ENCODE results near the gene INPP5A.

Gene INPP5A

GRCh38 chr10:132526676-132527075, 10.9 kb upstream of the INPP5A start:
- Histone ChIP-seq H3K27me3 (ENCODE audit: insufficient read depth, poor library complexity, severe bottlenecking) (no peaks in the 10 kb centered on the region), H3K4me3 (replicated peaks; ENCODE audit: insufficient read depth, low read length) (no peak overlapping the region), H3K27ac (replicated peaks) (no peak overlapping the region)
- TF ChIP-seq SPI1 (IDR thresholded peaks at IDR 0.05; ENCODE audit: borderline replicate concordance, low read depth) (no peak), POLR2AphosphoS5 (IDR thresholded peaks at IDR 0.05; ENCODE audit: low read depth) (no peak), GABPA (IDR thresholded peaks at IDR 0.05; ENCODE audit: low read depth) (no peak)
- TF ChIP-seq, protein P1, sequence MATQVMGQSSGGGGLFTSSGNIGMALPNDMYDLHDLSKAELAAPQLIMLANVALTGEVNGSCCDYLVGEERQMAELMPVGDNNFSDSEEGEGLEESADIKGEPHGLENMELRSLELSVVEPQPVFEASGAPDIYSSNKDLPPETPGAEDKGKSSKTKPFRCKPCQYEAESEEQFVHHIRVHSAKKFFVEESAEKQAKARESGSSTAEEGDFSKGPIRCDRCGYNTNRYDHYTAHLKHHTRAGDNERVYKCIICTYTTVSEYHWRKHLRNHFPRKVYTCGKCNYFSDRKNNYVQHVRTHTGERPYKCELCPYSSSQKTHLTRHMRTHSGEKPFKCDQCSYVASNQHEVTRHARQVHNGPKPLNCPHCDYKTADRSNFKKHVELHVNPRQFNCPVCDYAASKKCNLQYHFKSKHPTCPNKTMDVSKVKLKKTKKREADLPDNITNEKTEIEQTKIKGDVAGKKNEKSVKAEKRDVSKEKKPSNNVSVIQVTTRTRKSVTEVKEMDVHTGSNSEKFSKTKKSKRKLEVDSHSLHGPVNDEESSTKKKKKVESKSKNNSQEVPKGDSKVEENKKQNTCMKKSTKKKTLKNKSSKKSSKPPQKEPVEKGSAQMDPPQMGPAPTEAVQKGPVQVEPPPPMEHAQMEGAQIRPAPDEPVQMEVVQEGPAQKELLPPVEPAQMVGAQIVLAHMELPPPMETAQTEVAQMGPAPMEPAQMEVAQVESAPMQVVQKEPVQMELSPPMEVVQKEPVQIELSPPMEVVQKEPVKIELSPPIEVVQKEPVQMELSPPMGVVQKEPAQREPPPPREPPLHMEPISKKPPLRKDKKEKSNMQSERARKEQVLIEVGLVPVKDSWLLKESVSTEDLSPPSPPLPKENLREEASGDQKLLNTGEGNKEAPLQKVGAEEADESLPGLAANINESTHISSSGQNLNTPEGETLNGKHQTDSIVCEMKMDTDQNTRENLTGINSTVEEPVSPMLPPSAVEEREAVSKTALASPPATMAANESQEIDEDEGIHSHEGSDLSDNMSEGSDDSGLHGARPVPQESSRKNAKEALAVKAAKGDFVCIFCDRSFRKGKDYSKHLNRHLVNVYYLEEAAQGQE (IDR thresholded peaks at IDR 0.05; ENCODE audit: insufficient replicate concordance, low read depth), result no peak
- TF ChIP-seq, protein P2, sequence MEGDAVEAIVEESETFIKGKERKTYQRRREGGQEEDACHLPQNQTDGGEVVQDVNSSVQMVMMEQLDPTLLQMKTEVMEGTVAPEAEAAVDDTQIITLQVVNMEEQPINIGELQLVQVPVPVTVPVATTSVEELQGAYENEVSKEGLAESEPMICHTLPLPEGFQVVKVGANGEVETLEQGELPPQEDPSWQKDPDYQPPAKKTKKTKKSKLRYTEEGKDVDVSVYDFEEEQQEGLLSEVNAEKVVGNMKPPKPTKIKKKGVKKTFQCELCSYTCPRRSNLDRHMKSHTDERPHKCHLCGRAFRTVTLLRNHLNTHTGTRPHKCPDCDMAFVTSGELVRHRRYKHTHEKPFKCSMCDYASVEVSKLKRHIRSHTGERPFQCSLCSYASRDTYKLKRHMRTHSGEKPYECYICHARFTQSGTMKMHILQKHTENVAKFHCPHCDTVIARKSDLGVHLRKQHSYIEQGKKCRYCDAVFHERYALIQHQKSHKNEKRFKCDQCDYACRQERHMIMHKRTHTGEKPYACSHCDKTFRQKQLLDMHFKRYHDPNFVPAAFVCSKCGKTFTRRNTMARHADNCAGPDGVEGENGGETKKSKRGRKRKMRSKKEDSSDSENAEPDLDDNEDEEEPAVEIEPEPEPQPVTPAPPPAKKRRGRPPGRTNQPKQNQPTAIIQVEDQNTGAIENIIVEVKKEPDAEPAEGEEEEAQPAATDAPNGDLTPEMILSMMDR (IDR thresholded peaks at IDR 0.05; ENCODE audit: insufficient read depth, low read length), result no peak
- no peak for DNase-seq (ENCODE audit: low read depth in 1 of 2, low spot score in 1 of 2)

DNA sequence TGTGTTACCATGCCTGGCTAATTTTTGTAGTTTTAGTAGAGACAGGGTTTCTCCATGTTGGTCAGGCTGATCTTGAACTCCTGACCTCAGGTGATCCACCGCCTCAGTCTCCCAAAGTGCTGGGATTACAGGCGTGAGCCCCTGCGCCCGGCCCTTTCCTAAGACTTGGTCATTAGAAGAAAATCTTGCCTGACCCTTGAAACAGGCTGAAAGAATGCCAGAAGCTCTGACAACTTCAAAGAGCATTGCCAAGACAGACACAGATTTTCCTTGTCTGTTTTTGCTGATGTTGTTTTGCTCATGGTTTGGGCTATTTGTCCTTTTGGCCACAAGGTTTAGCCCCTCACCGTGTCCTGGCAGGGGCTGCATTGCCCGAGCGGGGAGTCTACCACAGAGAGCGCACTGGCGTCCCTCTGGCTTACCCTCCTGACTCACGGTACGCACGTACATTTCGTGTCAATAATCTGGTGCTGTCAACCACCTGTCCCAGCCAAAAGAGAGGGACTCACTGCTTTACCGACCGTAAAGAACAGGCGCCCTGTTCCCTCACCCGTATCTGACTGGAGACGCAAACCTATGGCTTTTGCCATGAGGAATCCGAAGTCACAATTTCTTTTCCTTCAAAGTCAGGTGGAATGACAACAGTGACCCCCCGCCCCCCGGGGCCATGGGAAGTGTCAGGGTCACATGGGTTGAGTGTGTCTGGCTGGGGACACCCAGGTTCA, 10.1 kb upstream of the INPP5A start:
- no peak overlapping the region for H3K4me3 ChIP-seq (replicated peaks; ENCODE audit: insufficient read depth, low read length)
- H3K27ac ChIP-seq (replicated peaks), result no peak overlapping the region
- no peak for TF ChIP-seq GABPA (IDR thresholded peaks at IDR 0.05; ENCODE audit: low read depth)
- no peaks in the 10 kb centered on the region for H3K27me3 ChIP-seq (ENCODE audit: insufficient read depth, poor library complexity, severe bottlenecking)
- DNase-seq (ENCODE audit: low read depth in 1 of 2, low spot score in 1 of 2), result no peak

- TF ChIP-seq, protein P1 (IDR thresholded peaks at IDR 0.05; ENCODE audit: insufficient replicate concordance, low read depth), result no peak
- TF ChIP-seq, protein P2 (IDR thresholded peaks at IDR 0.05; ENCODE audit: insufficient read depth, low read length), result no peak
- no peak for TF ChIP-seq POLR2AphosphoS5 (IDR thresholded peaks at IDR 0.05; ENCODE audit: low read depth)
- no peak for TF ChIP-seq SPI1 (IDR thresholded peaks at IDR 0.05; ENCODE audit: borderline replicate concordance, low read depth)
- TF ChIP-seq GABPA (IDR thresholded peaks at IDR 0.05; ENCODE audit: low read depth), result no peak
- Histone ChIP-seq H3K27ac (replicated peaks) (no peak overlapping the region), H3K27me3 (ENCODE audit: insufficient read depth, poor library complexity, severe bottlenecking) (no peaks in the 10 kb centered on the region), H3K4me3 (replicated peaks; ENCODE audit: insufficient read depth, low read length) (no peak overlapping the region)
- no peak for DNase-seq (ENCODE audit: low read depth in 1 of 2, low spot score in 1 of 2)
These were observed 9.4 kb upstream of the INPP5A start for GRCh38 chr10:132528064-132528691.

GRCh38 chr10:132532179-132532578, 5.4 kb upstream of the INPP5A start:
- Histone ChIP-seq H3K27me3 (ENCODE audit: insufficient read depth, poor library complexity, severe bottlenecking) (no peaks in the 10 kb centered on the region), H3K27ac (replicated peaks) (no peak overlapping the region), H3K4me3 (replicated peaks; ENCODE audit: insufficient read depth, low read length) (no peak overlapping the region)
- no peak for TF ChIP-seq POLR2AphosphoS5 (IDR thresholded peaks at IDR 0.05; ENCODE audit: low read depth)
- TF ChIP-seq GABPA (IDR thresholded peaks at IDR 0.05; ENCODE audit: low read depth), result no peak
- no peak for TF ChIP-seq SPI1 (IDR thresholded peaks at IDR 0.05; ENCODE audit: borderline replicate concordance, low read depth)
- TF ChIP-seq, protein P1 (IDR thresholded peaks at IDR 0.05; ENCODE audit: insufficient replicate concordance, low read depth), result no peak
- TF ChIP-seq, protein P2 (IDR thresholded peaks at IDR 0.05; ENCODE audit: insufficient read depth, low read length), result no peak
- no peak for DNase-seq (ENCODE audit: low read depth in 1 of 2, low spot score in 1 of 2)
